HUES6 (cell line): ENCODE data around the gene A3GALT2.

Experiments used
- H3K27ac ChIP-seq: 2 replicates; pipeline ENCODE4 v1.7.0; 2013; ENCODE audit warnings: low read depth, mild to moderate bottlenecking, low read length, inconsistent platforms
- H3K27me3 ChIP-seq: 2 replicates; pipeline ENCODE4 v1.6.1; 2013; ENCODE audit warnings: low read length; ENCODE audit not compliant: control insufficient read depth, insufficient read depth
- H3K36me3 ChIP-seq: 2 replicates; pipeline ENCODE4 v1.6.1; 2013; ENCODE audit warnings: low read length; ENCODE audit not compliant: control insufficient read depth, insufficient read depth
- H3K4me1 ChIP-seq: 2 replicates; pipeline ENCODE4 v1.6.1; 2013; ENCODE audit warnings: low read length; ENCODE audit not compliant: control insufficient read depth, insufficient read depth
- H3K4me3 ChIP-seq: 2 replicates; pipeline ENCODE4 v1.5.1; 2013; ENCODE audit warnings: low read depth, low read length
- H3K9ac ChIP-seq: one replicate; pipeline ENCODE4 v1.6.1; 2013; ENCODE audit warnings: mild to moderate bottlenecking, low read length
- H3K9me3 ChIP-seq: 2 replicates; pipeline ENCODE4 v1.6.1; 2013; ENCODE audit warnings: low read depth, low read length; ENCODE audit not compliant: control insufficient read depth, insufficient read depth

Gene A3GALT2

DNA sequence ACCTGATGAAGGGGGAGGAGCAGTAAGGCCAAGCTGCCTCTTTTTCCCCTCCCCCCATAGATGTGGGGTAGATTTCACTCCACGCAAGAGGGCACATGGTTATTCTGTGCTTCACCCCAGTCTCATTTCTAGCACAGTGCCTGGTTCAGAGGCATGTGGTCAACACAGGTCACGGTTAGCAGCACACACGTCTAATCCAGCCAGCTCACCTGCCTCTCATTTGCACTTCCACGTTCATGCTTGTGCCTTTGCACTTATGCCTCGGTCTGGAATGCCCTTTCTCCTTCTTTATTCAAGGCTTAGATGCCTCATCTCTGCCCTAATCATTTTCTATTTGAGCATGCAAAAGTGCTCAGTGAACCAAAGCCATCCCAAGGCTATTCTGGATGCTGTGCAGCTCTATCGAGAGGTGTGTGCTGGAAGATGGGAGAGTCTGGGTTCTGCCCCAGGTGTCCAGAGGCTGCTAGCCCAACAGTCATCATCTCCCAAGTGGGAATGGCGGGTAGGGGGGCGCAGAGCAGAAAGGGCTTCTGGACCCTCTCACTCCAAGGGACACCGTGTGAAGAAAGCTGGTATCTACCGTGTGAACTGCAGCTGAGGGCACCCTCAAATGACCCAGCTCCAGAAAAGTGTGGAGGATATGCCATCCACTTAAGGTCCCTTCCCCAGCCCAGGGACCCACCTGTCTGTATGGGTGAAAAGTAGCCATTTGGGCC, 2.1 kb upstream of the A3GALT2 start:
- Histone ChIP-seq H3K36me3 (peaks cover 35% of the 10 kb centered on the region), H3K9me3 (no peaks in the 10 kb centered on the region), H3K4me1 (no peaks in the 10 kb centered on the region), H3K9ac (no peak overlapping the region), H3K4me3 (no peak overlapping the region), H3K27me3 (peaks cover 6% of the 10 kb centered on the region; the same call in 1 of the 2 replicates), H3K27ac (no peak overlapping the region)

DNA sequence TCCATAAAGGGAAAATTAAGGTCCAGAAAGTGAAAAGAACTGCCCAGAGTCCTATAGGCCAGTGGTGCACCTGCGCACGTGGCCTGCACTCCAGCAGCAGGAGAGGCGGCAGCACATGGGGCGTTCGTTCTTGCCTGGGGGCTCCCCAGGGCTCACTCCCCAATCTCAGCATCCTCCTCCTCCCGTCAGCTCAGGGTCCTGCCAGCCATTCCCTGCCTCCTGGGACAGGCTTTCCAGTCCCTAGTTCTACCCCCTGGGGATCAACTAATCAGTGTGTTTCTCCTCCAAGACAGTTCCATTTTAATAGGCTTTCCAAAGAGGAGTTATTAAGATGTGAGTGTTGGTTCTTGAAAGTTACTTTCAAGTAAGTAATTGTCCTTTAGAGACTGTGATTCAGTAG, 1.2 kb upstream of the A3GALT2 start:
- H3K27ac ChIP-seq: no peak overlapping the region
- no peak overlapping the region for H3K4me3 ChIP-seq
- peaks cover 27% of the 10 kb centered on the region for H3K36me3 ChIP-seq
- no peak overlapping the region for H3K9ac ChIP-seq
- H3K27me3 ChIP-seq: peaks cover 6% of the 10 kb centered on the region; the same call in 1 of the 2 replicates
- no peaks in the 10 kb centered on the region for H3K9me3 ChIP-seq
- H3K4me1 ChIP-seq: no peaks in the 10 kb centered on the region

DNA sequence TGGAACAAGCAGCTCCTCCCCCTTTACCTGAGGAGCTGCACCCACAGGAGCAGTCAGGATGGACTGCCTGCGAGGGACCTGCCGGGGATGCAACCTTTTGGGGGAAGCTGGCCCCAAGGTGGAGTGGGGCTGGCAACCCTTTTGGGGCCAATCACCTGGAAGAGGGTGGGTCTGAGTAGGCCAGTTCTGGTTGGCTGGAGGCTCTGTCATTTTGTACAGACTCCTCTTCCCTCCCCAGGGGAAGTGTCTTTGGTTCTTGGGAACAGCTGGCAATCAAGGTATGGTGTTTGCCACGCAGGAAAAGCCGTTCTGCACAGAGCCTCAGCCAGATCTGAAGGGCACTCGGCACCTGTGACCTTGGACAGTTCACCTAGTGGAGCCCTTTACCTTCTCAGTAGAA, 280 bp upstream of the A3GALT2 start:
- Histone ChIP-seq H3K4me1 (no peaks in the 10 kb centered on the region), H3K4me3 (no peak overlapping the region), H3K27me3 (peaks cover 9% of the 10 kb centered on the region; the same call in 1 of the 2 replicates), H3K9me3 (no peaks in the 10 kb centered on the region), H3K27ac (no peak overlapping the region), H3K36me3 (peaks cover 19% of the 10 kb centered on the region), H3K9ac (no peak overlapping the region)

GRCh38 chr1:33319949-33320618, 814 bp downstream of the A3GALT2 start:
- no peak overlapping the region for H3K9ac ChIP-seq
- H3K27me3 ChIP-seq: peaks cover 9% of the 10 kb centered on the region; the same call in 1 of the 2 replicates
- peaks cover 9% of the 10 kb centered on the region for H3K36me3 ChIP-seq
- H3K4me3 ChIP-seq: no peak overlapping the region
- no peak overlapping the region for H3K27ac ChIP-seq
- no peaks in the 10 kb centered on the region for H3K9me3 ChIP-seq
- H3K4me1 ChIP-seq: no peaks in the 10 kb centered on the region

DNA sequence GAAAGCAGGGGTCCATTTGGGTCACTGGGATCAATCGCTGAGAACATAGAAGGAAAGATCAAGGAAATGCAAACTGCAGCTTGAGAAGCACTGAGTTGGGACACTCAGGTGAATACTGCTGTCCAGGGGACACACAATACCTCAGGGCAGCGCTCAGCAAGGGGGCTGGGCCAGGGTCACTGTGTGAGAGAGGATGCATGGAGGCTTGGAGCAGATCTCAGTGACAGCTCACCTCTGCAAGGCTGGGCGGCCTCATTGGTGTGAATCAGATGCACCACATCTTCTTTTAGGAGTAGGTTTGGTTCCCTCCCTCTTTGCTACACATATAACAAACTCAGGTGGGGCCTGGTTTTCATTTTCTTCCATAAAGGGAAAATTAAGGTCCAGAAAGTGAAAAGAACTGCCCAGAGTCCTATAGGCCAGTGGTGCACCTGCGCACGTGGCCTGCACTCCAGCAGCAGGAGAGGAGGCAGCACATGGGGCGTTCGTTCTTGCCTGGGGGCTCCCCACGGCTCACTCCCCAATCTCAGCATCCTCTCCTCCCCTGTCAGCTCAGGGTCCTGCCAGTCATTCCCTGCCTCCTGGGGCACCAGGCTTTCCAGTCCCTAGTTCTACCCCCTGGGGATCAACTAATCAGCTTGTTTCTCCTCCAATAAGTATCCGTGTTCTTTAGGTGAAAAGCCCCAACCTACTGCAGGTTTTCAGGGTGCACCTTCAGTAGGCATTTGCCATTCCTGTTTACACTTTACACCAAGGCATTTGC, 1.5 kb downstream of the A3GALT2 start:
- Histone ChIP-seq H3K4me3 (no peak overlapping the region), H3K4me1 (no peaks in the 10 kb centered on the region), H3K9me3 (no peaks in the 10 kb centered on the region), H3K9ac (no peak overlapping the region), H3K36me3 (peaks cover 3% of the 10 kb centered on the region; the same call in 1 of the 2 replicates), H3K27ac (no peak overlapping the region), H3K27me3 (peaks cover 9% of the 10 kb centered on the region; the same call in 1 of the 2 replicates)

DNA sequence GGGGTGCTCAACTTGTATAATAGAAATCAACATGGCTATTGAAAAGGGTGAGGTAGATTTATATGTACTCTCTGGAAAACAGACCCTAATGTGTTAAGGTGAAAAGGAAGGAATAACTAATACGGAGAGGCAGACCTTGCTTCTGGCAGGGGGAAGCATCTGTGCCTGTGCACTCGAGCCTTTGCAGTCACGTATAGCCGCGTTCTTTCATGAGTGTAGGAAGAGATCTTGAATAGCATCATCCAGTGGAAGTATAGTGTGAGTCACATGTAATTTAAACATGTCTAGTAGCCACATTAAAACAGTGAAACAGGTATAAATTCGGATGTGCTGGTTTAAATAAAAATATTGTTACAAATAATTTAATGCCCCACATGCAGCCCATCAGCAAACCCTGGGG, 3.0 kb downstream of the A3GALT2 start:
- no peaks in the 10 kb centered on the region for H3K4me1 ChIP-seq
- no peak overlapping the region for H3K27ac ChIP-seq
- no peak overlapping the region for H3K4me3 ChIP-seq
- H3K36me3 ChIP-seq: no peaks in the 10 kb centered on the region; the same call in 1 of the 2 replicates
- H3K9me3 ChIP-seq: no peaks in the 10 kb centered on the region
- no peak overlapping the region for H3K9ac ChIP-seq
- H3K27me3 ChIP-seq: peaks cover 9% of the 10 kb centered on the region; the same call in 1 of the 2 replicates

GRCh38 chr1:33317354-33317753, 3.5 kb downstream of the A3GALT2 start:
- H3K4me1 ChIP-seq: no peaks in the 10 kb centered on the region
- H3K4me3 ChIP-seq: no peak overlapping the region
- H3K9ac ChIP-seq: no peak overlapping the region
- H3K27me3 ChIP-seq: peaks cover 9% of the 10 kb centered on the region; the same call in 1 of the 2 replicates
- no peaks in the 10 kb centered on the region for H3K9me3 ChIP-seq
- no peak overlapping the region for H3K27ac ChIP-seq
- no peaks in the 10 kb centered on the region for H3K36me3 ChIP-seq

DNA sequence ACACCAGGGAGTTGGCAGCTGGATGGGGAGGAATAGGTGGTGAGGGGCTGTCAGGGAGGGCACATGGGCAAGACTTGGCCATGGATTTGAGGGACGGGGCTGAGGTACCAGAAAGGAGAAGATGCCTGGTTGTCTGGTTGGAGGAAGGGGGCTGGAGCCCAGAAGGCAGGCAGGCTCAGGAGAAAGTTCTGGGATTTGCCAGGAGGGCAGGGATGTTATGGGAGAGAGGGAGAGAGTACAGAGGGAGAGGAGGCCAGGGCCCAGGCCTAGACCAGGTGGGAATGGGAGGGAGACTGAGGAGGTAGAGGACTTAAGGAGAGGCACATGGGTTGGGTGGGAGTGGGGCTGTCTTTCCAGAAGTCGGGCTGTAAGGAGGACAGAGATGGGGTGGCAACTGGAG, 4.3 kb downstream of the A3GALT2 start:
- no peak overlapping the region for H3K27ac ChIP-seq
- H3K9me3 ChIP-seq: no peaks in the 10 kb centered on the region
- H3K9ac ChIP-seq: no peak overlapping the region
- H3K4me1 ChIP-seq: no peaks in the 10 kb centered on the region
- H3K4me3 ChIP-seq: no peak overlapping the region
- peaks cover 9% of the 10 kb centered on the region; the same call in 1 of the 2 replicates for H3K27me3 ChIP-seq
- H3K36me3 ChIP-seq: no peaks in the 10 kb centered on the region

DNA sequence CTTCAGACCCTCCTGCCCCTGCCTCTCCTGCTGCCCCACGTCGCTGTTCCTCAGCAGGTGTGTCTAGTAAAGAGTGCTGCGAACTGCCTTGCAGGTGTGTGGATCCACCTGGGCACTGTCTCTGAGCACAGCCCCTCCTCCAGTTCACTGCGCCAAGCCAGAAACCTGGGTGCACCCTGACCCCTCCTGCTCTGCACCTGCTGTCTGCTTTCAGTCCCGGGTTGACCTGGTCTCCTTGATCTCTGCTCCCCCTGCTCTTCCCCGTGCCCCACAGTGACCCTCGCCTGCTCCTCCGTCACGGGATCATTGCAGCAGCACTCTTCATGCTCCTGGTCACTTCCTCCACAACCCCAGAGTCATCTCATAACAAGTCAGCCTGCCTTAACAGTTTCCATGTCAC, 6.5 kb downstream of the A3GALT2 start:
- Histone ChIP-seq H3K36me3 (no peaks in the 10 kb centered on the region), H3K9ac (no peak overlapping the region), H3K27me3 (peaks cover 9% of the 10 kb centered on the region; the same call in 1 of the 2 replicates), H3K27ac (no peak overlapping the region), H3K4me3 (no peak overlapping the region), H3K9me3 (peaks cover 11% of the 10 kb centered on the region; the same call in 1 of the 2 replicates), H3K4me1 (no peaks in the 10 kb centered on the region)

DNA sequence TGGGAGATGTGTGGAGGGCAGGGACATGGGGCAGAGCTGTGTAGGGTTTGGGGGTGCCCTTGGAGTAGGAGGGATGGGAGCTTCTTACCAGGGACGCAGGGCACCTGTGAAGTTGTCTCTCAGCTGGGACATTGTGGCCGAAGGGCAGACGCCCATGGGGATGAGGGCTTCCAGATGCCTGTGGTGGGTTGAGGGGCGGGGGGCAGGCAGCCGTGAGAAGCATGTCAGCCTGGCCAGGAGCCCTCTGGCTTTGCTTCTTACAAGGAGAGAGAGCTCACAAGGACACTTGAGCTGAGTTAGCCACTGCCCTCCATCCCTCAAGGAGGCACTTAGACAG, 8.5 kb downstream of the A3GALT2 start:
- Histone ChIP-seq H3K27ac (no peak overlapping the region), H3K9ac (no peak overlapping the region), H3K9me3 (peaks cover 11% of the 10 kb centered on the region; the same call in 1 of the 2 replicates), H3K4me3 (no peak overlapping the region), H3K4me1 (no peaks in the 10 kb centered on the region), H3K27me3 (0 out of 2 replicates have a peak, but pooled peaks cover 2% of the 10 kb centered on the region), H3K36me3 (no peaks in the 10 kb centered on the region)
